Testis (tissue), 2 donors: ENCODE data around the gene EXOSC10.
"Not testable (repeated sequence)": the region's sequence is repeated elsewhere in the genome, so short reads cannot be mapped to it uniquely, and the experiment has no call there.

Source experiments
- POLR2A ChIP-seq: fragments of 450-650 bp; IDR thresholded peaks from one replicate; pipeline ENCODE4 v1.6.1; 2017; ENCODE audit warnings: antibody characterized with exemption, mild to moderate bottlenecking, moderate library complexity
- TF ChIP-seq, protein P1 (sequence below), 3 experiments: fragments of 450-650 bp in 2 of 3; fragments of 200-600 bp in 1 of 3; sonication (generic) in 1 of 3; IDR thresholded peaks; one replicate each; pipeline ENCODE4 v1.5.1; 2016 to 2019; ENCODE audit warnings: antibody characterized with exemption in 3 of 3, mild to moderate bottlenecking in 2 of 3, moderate library complexity in 1 of 3

- not testable (repeated sequence) for TF ChIP-seq POLR2A
- TF ChIP-seq, protein P1, sequence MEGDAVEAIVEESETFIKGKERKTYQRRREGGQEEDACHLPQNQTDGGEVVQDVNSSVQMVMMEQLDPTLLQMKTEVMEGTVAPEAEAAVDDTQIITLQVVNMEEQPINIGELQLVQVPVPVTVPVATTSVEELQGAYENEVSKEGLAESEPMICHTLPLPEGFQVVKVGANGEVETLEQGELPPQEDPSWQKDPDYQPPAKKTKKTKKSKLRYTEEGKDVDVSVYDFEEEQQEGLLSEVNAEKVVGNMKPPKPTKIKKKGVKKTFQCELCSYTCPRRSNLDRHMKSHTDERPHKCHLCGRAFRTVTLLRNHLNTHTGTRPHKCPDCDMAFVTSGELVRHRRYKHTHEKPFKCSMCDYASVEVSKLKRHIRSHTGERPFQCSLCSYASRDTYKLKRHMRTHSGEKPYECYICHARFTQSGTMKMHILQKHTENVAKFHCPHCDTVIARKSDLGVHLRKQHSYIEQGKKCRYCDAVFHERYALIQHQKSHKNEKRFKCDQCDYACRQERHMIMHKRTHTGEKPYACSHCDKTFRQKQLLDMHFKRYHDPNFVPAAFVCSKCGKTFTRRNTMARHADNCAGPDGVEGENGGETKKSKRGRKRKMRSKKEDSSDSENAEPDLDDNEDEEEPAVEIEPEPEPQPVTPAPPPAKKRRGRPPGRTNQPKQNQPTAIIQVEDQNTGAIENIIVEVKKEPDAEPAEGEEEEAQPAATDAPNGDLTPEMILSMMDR (IDR thresholded peaks at IDR 0.05): not testable (repeated sequence)
Measured at GRCh38 chr1:11040105-11040429, 59.6 kb downstream of the EXOSC10 start.
